Measurements from ENCODE around the gene MPZL1.
A peak's percentile ranks its signal among the peaks of the same experiment; 100 is the strongest.
"Not testable (repeated sequence)": the region's sequence is repeated elsewhere in the genome, so short reads cannot be mapped to it uniquely, and the experiment has no call there.

The MPZL1 gene

GRCh38 chr1:167805041-167805556 lies 83.3 kb downstream of the MPZL1 start:
- Mint-ChIP-seq H3K27me3 (no peaks in the 10 kb centered on the region), H3K4me3 (no peak overlapping the region), H3K27ac (no peak overlapping the region), H3K4me1 (ENCODE audit: low read depth) (peaks cover 23% of the 10 kb centered on the region), H3K9me3 (no peaks in the 10 kb centered on the region), H3K36me3 (ENCODE audit: low read depth) (no peaks in the 10 kb centered on the region)

- not testable (repeated sequence) for H3K4me3 Mint-ChIP-seq; H3K9me3 Mint-ChIP-seq; H3K36me3 Mint-ChIP-seq (ENCODE audit: low read depth); H3K27me3 Mint-ChIP-seq; H3K27ac Mint-ChIP-seq
- H3K4me1 Mint-ChIP-seq (ENCODE audit: low read depth), result peaks cover 23% of the 10 kb centered on the region
These were observed 84.5 kb downstream of the MPZL1 start for GRCh38 chr1:167806235-167806634.

GRCh38 chr1:167806676-167807075 lies 84.9 kb downstream of the MPZL1 start:
- not testable (repeated sequence) for H3K27ac Mint-ChIP-seq; H3K36me3 Mint-ChIP-seq (ENCODE audit: low read depth); H3K27me3 Mint-ChIP-seq; H3K4me3 Mint-ChIP-seq; H3K9me3 Mint-ChIP-seq
- H3K4me1 Mint-ChIP-seq (ENCODE audit: low read depth), result peaks cover 23% of the 10 kb centered on the region

- no peak overlapping the region for H3K27ac Mint-ChIP-seq
These were observed 86.3 kb downstream of the MPZL1 start for GRCh38 chr1:167808104-167808503.

GRCh38 chr1:167808690-167809089 lies 86.9 kb downstream of the MPZL1 start:
- Mint-ChIP-seq H3K27ac (no peak overlapping the region), H3K4me3 (no peak overlapping the region), H3K36me3 (ENCODE audit: low read depth) (peaks cover 11% of the 10 kb centered on the region)

More at GRCh38 chr1:167808104-167808503, 86.3 kb downstream of the MPZL1 start:
- Mint-ChIP-seq H3K27me3 (no peaks in the 10 kb centered on the region), H3K36me3 (ENCODE audit: low read depth) (peaks cover 9% of the 10 kb centered on the region), H3K9me3 (peaks cover 11% of the 10 kb centered on the region), H3K4me3 (no peak overlapping the region), H3K4me1 (ENCODE audit: low read depth) (peaks cover 22% of the 10 kb centered on the region)

GRCh38 chr1:167812972-167813371 lies 91.2 kb downstream of the MPZL1 start:
- H3K4me3 Mint-ChIP-seq, result no peak overlapping the region
- no peak overlapping the region for H3K27ac Mint-ChIP-seq
- no peaks in the 10 kb centered on the region for H3K27me3 Mint-ChIP-seq
- H3K4me1 Mint-ChIP-seq (ENCODE audit: low read depth), result no peaks in the 10 kb centered on the region
- H3K36me3 Mint-ChIP-seq (ENCODE audit: low read depth), result peaks cover 11% of the 10 kb centered on the region
- H3K9me3 Mint-ChIP-seq, result peaks cover 29% of the 10 kb centered on the region

More at GRCh38 chr1:167808690-167809089, 86.9 kb downstream of the MPZL1 start:
- Mint-ChIP-seq H3K9me3 (peaks cover 13% of the 10 kb centered on the region), H3K4me1 (ENCODE audit: low read depth) (peaks cover 17% of the 10 kb centered on the region), H3K27me3 (no peaks in the 10 kb centered on the region)

GRCh38 chr1:167815650-167816049 lies 93.9 kb downstream of the MPZL1 start:
- peaks cover 11% of the 10 kb centered on the region for H3K36me3 Mint-ChIP-seq (ENCODE audit: low read depth)
- peaks cover 8% of the 10 kb centered on the region for H3K27me3 Mint-ChIP-seq
- peaks cover 29% of the 10 kb centered on the region for H3K9me3 Mint-ChIP-seq
- no peak overlapping the region for H3K4me3 Mint-ChIP-seq
- no peak overlapping the region for H3K27ac Mint-ChIP-seq
- H3K4me1 Mint-ChIP-seq (ENCODE audit: low read depth), result peaks cover 8% of the 10 kb centered on the region

GRCh38 chr1:167819849-167820683 lies 98.3 kb downstream of the MPZL1 start:
- Mint-ChIP-seq H3K27ac (peak overlapping the region; percentile 33), H3K9me3 (peaks cover 10% of the 10 kb centered on the region), H3K27me3 (peaks cover 8% of the 10 kb centered on the region), H3K4me1 (ENCODE audit: low read depth) (peaks cover 8% of the 10 kb centered on the region), H3K36me3 (ENCODE audit: low read depth) (no peaks in the 10 kb centered on the region), H3K4me3 (peak overlapping the region; percentile 69)

- Mint-ChIP-seq H3K36me3 (ENCODE audit: low read depth) (no peaks in the 10 kb centered on the region), H3K4me3 (no peak overlapping the region), H3K9me3 (peaks cover 2% of the 10 kb centered on the region), H3K4me1 (ENCODE audit: low read depth) (peaks cover 8% of the 10 kb centered on the region), H3K27me3 (peaks cover 8% of the 10 kb centered on the region), H3K27ac (no peak overlapping the region)
These were observed 99.0 kb downstream of the MPZL1 start for GRCh38 chr1:167820684-167821355.

GRCh38 chr1:167821356-167821685 lies 99.5 kb downstream of the MPZL1 start:
- H3K4me1 Mint-ChIP-seq (ENCODE audit: low read depth), result peaks cover 8% of the 10 kb centered on the region
- peaks cover 8% of the 10 kb centered on the region for H3K27me3 Mint-ChIP-seq
- H3K9me3 Mint-ChIP-seq, result no peaks in the 10 kb centered on the region
- no peak overlapping the region for H3K27ac Mint-ChIP-seq
- no peak overlapping the region for H3K4me3 Mint-ChIP-seq
- no peaks in the 10 kb centered on the region for H3K36me3 Mint-ChIP-seq (ENCODE audit: low read depth)

GRCh38 chr1:167821969-167822685 lies 100.3 kb downstream of the MPZL1 start:
- Mint-ChIP-seq H3K4me1 (ENCODE audit: low read depth) (peaks cover 8% of the 10 kb centered on the region), H3K27ac (no peak overlapping the region)

GRCh38 chr1:167824163-167824794 lies 102.5 kb downstream of the MPZL1 start:
- H3K27me3 Mint-ChIP-seq, result peaks cover 8% of the 10 kb centered on the region
- no peaks in the 10 kb centered on the region for H3K36me3 Mint-ChIP-seq (ENCODE audit: low read depth)
- H3K27ac Mint-ChIP-seq, result no peak overlapping the region
- no peak overlapping the region for H3K4me3 Mint-ChIP-seq
- peaks cover 8% of the 10 kb centered on the region for H3K4me1 Mint-ChIP-seq (ENCODE audit: low read depth)
- H3K9me3 Mint-ChIP-seq, result no peaks in the 10 kb centered on the region

More at GRCh38 chr1:167821969-167822685, 100.3 kb downstream of the MPZL1 start:
- H3K36me3 Mint-ChIP-seq (ENCODE audit: low read depth), result no peaks in the 10 kb centered on the region
- H3K4me3 Mint-ChIP-seq, result no peak overlapping the region
- H3K27me3 Mint-ChIP-seq, result peaks cover 8% of the 10 kb centered on the region
- no peaks in the 10 kb centered on the region for H3K9me3 Mint-ChIP-seq

- no peak overlapping the region for H3K4me3 Mint-ChIP-seq
- H3K36me3 Mint-ChIP-seq (ENCODE audit: low read depth), result no peaks in the 10 kb centered on the region
- no peaks in the 10 kb centered on the region for H3K4me1 Mint-ChIP-seq (ENCODE audit: low read depth)
- H3K27me3 Mint-ChIP-seq, result no peaks in the 10 kb centered on the region
- no peak overlapping the region for H3K27ac Mint-ChIP-seq
- H3K9me3 Mint-ChIP-seq, result no peaks in the 10 kb centered on the region
These were observed 103.8 kb downstream of the MPZL1 start for GRCh38 chr1:167825419-167826079.

- H3K36me3 Mint-ChIP-seq (ENCODE audit: low read depth), result no peaks in the 10 kb centered on the region
- H3K27me3 Mint-ChIP-seq, result no peaks in the 10 kb centered on the region
- H3K27ac Mint-ChIP-seq, result no peak overlapping the region
These were observed 104.3 kb downstream of the MPZL1 start for GRCh38 chr1:167826127-167826526.

More at GRCh38 chr1:167826127-167826526, 104.3 kb downstream of the MPZL1 start:
- Mint-ChIP-seq H3K4me1 (ENCODE audit: low read depth) (no peaks in the 10 kb centered on the region), H3K9me3 (no peaks in the 10 kb centered on the region), H3K4me3 (no peak overlapping the region)

All from stimulated activated naive CD8-positive, alpha-beta T cell treated with anti-CD3 and anti-CD28 coated beads, Interleukin-15, Interleukin-2, amounts not matched to agents 100 ng/mL and 50 ng/mL, for 24 hours (primary cell).